GM19240 (cell line): Measurements from ENCODE around the gene UBE2R2.
"Not testable (repeated sequence)": the region's sequence is repeated elsewhere in the genome, so short reads cannot be mapped to it uniquely, and the experiment has no call there.

Experiments used
- DNase-seq: peaks from one replicate; pipeline ENCODE4 v3.0.0; 2011; ENCODE audit warnings: low spot score; ENCODE audit not compliant: insufficient read length

The UBE2R2 gene

GRCh38 chr9:33799928-33800704 is 16.8 kb upstream of the UBE2R2 start:
- no peak for DNase-seq

DNA sequence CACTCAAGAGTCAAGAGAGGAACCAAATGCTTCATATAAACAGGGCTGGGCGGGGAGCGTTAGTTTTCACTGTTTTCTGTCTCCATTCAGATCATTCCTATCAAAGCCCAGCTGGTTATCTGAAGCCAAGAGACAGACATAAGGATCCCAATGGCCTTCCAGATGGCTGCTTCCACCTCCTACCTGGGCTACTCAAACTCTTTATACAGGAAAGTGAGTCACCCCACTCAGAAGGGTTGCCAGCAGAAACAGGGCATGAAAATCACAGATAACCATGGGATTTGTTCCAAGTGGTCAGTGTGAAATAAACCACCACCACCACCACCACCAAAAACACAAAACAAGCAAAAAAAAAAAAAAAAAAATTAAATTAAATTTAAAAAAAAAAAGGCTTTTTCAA is 16.1 kb upstream of the UBE2R2 start:
- DNase-seq = no peak

DNA sequence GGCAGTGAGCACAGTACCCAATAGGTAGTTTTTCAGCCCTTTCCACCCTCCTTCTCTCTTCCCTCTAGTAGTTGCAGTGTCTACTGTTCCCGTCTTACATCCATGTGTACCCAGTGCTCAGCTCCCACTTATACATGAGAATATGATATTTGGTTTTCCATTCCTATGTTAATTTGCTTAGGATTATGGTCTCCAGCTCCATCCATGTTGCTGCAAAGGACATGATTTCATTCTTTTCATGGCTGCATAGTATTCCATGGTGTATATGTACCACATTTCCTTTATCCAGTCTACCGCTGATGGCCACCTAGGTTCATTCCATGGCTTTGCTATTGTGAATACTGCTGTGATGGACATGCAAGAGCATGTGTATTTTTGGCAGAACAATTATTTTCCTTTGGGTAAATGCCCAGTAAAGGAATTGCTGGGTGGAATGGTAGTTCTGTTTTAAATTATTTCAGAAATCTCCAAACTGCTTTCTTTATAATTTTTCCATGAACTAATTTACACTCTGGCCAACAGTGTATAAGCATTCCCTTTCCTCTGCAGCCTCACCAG is 14.9 kb upstream of the UBE2R2 start:
- DNase-seq = not testable (repeated sequence)

DNA sequence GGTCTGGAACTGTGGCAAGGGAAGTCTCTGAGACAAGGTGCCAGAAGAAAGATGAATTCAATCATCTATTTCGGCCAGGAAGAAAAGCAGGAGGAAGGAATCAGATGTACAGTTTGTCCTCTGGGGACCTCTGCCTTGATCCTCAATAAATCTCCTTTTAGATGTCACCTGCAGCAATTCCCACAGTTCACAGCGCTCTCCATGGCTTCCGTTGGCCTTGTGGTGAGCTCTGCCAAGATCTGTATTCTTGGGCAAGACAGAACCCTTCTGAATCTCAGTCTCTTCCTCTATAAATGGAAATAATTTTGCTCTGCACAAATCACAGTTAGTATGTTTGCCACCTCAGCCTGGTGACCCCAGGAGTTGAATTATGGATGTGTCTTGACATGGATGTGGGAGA is 12.8 kb upstream of the UBE2R2 start:
- not testable (repeated sequence) for DNase-seq

DNA sequence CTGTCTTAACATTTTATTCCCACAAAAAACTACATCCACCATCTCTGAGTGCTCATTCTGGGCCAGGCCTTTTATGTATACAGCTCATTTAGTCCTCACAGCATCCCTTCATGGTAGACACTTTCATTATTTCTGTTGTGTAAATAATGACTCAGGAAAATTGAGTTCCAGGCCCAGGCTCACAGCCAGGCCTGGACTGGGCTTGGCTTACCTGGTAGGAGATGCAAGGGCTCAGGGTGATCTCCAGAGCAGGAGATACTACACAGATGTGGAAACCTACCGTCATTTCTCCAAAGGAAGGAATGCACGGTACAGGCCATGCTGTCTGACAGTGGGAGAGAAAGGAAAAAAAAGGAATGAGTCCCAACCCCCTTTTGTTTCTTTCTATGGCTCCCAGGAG is 9.8 kb upstream of the UBE2R2 start:
- DNase-seq = not testable (repeated sequence)

DNA sequence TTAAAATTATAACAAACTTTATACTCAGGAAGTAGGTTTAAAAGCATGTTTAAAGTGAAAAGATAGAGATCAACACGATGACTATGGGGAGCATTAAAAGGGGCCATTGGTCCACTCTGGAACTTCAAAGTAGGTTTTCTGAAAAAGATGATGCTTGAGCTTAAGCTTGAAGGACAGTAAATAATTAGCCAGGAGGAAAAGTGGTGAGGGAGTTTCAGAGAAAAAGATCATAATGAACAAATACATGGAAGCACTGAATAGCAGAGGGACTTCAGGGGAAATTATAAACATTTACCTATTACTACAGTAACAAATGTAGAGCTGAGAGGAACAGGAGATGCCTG is 8.0 kb upstream of the UBE2R2 start:
- DNase-seq = not testable (repeated sequence)

DNA sequence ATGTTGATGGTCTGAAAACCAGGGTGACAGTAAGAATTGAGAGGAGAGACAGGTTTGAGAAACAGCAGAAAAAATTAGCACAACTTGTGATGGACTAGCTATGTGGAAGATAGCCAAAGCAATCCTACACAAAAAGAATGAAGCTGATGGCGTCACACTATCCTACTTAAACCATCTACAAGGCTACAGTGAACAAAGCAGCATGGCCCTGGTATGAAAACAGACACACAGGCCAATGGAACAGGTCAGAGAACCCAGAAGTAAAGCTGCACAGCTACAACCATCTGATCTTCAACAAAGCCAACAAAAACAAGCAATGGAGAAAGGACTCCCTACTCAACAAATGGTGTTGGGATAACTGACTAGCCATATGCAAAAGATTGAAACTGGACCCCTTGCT is 7.5 kb upstream of the UBE2R2 start:
- no peak for DNase-seq

GRCh38 chr9:33813712-33814641 is 3.0 kb upstream of the UBE2R2 start:
- no peak for DNase-seq

- no peak for DNase-seq
These were observed 1.2 kb upstream of the UBE2R2 start for GRCh38 chr9:33815781-33816180.

GRCh38 chr9:33817327-33818166 is 587 bp downstream of the UBE2R2 start:
- DNase-seq = peak; percentile 19

GRCh38 chr9:33818167-33818846 is 1.3 kb downstream of the UBE2R2 start:
- no peak for DNase-seq

DNA sequence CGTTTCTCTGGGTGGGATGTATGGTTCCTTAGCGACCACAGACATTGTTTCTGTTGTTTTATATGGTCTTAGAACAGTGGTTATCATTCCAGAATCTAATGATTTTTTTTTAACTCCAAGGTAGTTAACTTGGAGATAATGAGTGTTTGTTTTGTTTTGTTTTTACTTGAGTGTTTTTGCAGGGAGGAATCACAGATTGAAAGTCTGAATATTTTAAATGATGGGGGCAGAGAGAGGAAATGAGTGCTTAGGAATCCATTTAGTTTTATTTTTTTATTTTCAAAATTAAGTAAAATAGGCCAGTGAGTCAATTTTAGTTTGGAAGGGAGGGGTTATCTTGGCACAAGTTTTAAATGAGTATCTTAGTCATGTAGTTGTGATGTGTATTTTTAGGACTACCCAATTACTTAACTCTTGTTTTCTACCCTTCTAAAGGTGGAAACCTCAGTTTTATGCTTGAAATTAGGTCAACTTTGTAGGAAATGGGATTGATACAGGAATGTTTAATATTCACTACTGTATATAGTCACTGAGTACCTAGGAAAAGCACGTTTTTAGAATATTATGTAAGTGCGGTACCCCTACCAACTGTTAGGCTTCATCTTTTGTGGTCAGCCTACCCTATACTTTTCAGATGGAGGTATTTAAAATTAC is 2.0 kb downstream of the UBE2R2 start:
- no peak for DNase-seq

DNA sequence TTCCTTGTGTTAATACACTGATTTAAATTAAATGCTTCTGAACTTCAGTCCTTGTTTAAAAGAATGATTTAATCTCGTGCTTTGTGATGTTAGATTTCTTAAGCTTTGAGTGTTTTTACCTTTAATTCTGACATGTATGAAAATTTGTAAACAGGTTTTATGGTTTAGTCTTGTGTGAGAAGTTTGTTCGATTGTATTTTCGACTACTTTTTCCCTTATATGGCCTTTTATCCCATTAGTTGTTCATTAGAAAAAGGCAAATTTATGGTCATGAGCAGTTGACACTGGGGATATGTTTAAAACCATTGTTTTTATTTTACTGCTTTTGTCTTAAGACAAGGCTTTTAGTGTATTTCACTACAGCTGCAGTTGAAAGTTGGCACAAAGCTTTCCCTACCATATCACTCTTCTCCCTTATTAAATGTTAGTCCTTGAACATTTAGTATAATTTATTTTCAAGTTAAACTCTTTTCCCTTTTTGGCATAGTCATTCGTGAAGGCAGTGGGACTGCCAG is 3.3 kb downstream of the UBE2R2 start:
- DNase-seq = no peak

- no peak for DNase-seq
These were observed 6.8 kb downstream of the UBE2R2 start for GRCh38 chr9:33823801-33824200.

- DNase-seq = not testable (repeated sequence)
These were observed 10.3 kb downstream of the UBE2R2 start for GRCh38 chr9:33827285-33827684.

GRCh38 chr9:33829641-33830230 is 12.8 kb downstream of the UBE2R2 start:
- DNase-seq = not testable (repeated sequence)

- DNase-seq = no peak
These were observed 18.8 kb downstream of the UBE2R2 start for GRCh38 chr9:33835625-33836260.

DNA sequence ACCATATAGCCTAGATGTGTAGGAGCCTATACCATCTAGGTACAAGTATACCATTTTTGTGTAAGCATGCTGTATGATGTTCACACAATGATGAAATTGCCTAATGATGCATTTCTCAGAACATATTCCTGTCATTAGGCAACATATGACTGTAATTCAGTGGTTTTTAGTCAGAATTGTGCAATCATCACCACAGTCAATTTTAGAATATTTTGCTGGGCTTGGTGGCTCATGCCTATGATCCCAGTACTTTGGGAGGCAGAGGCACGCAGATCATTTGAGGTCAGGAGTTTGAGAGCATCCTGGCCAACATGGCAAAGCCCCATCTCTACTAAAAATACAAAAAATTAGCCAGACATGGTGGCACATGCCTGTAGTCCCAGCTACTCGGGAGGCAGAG is 19.3 kb downstream of the UBE2R2 start:
- not testable (repeated sequence) for DNase-seq

DNA sequence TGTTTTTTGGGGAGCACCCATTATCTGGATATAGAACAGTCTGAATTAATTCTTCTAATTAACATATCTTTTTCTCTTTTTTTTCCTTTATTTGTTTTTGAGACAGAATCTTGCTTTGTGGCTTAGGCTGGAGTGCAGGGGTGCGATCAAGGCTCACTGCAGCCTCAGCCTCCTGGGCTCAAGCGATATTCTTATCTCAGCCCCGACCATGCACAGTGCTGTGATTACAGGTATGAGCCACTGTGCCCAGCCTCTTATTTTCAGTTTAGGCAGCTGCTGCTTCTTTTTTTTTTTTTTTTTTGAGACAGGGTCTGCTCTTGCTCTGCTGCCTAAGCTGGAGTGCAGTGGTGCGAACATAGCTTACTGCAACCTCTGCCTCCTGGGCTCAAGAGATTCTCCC is 20.2 kb downstream of the UBE2R2 start:
- DNase-seq = no peak
